ENCODE measurements around the gene ECM1. TPM values are rescaled to one million over a fixed set of nuclear protein-coding genes. Genes with fewer than 3 reads are reported as not detected.
A peak's percentile ranks its signal among the peaks of the same experiment; 100 is the strongest.

Gene ECM1
- total RNA-seq, 1 experiment from 2014 or later, result 10.3 TPM

GRCh38 chr1:150560576-150561253, 52.8 kb downstream of the ECM1 start:
- H3K79me2 ChIP-seq (ENCODE audit: low read depth), result peaks cover 57% of the 10 kb centered on the region

GRCh38 chr1:150561254-150561973, 53.5 kb downstream of the ECM1 start:
- Histone ChIP-seq H3K4me1 (replicated peaks; ENCODE audit: insufficient read depth) (peaks cover 44% of the 10 kb centered on the region), H3F3A (ENCODE audit: insufficient read depth, low read depth) (peaks cover 44% of the 10 kb centered on the region), H3K27ac (peak overlapping the region; percentile 98), H3K79me2 (ENCODE audit: low read depth) (peaks cover 64% of the 10 kb centered on the region), H3K4me2 (peak overlapping the region; percentile 100), H3K36me3 (ENCODE audit: low read depth) (no peaks in the 10 kb centered on the region), H3K9me3 (ENCODE audit: insufficient read depth, low read depth) (no peaks in the 10 kb centered on the region), H3K9me2 (ENCODE audit: insufficient read depth) (no peaks in the 10 kb centered on the region), H3K27me3 (ENCODE audit: insufficient read depth, low read depth) (no peaks in the 10 kb centered on the region), H3K4me3 (peak overlapping the region; percentile 76), H4K20me1 (ENCODE audit: insufficient read depth) (no peaks in the 10 kb centered on the region), H2AFZ (peak overlapping the region; percentile 67; the same call in 1 of the 2 replicates)
- TF ChIP-seq CTCF (conservative IDR thresholded peaks at IDR 0.05), result no peak
- TF ChIP-seq EZH2 (IDR thresholded peaks at IDR 0.05; ENCODE audit: low read depth), result no peak
- DNase-seq, result peak; percentile 94 to 97
- intact Hi-C loops (cut with micrococcal nuclease; ENCODE audit: unreplicated experiment), result loop anchor here (1.0 to 10.0 kb wide), 13 partner anchors 18 to 503 kb away; partner anchors contain the start of genes APH1A, ARNT, ENSA and GOLPH3L
- CTCF ChIA-PET, result interaction anchor here (0.5 to 3.2 kb wide), 16 partner anchors 10 to 1440 kb away, joined by 3 to 16 read pairs (median 5); partner anchors contain the start of genes ENSA, GOLPH3L, MCL1 and TARS2
- TSS peak; percentile 82 for BruUV-seq (replicated peaks)
- POLR2A ChIA-PET (ENCODE audit: unreplicated experiment), result interaction anchor here (0.5 to 1.4 kb wide), 15 partner anchors 10 to 445 kb away, joined by 3 to 42 read pairs (median 5); partner anchors contain the start of genes GOLPH3L, MCL1 and MINDY1

More at GRCh38 chr1:150560576-150561253, 52.8 kb downstream of the ECM1 start:
- Histone ChIP-seq H2AFZ (peak overlapping the region; percentile 67; the same call in 1 of the 2 replicates), H3K27ac (peak overlapping the region; percentile 98), H3K4me3 (peak overlapping the region; percentile 76), H4K20me1 (ENCODE audit: insufficient read depth) (no peaks in the 10 kb centered on the region), H3F3A (ENCODE audit: insufficient read depth, low read depth) (peaks cover 51% of the 10 kb centered on the region), H3K4me1 (replicated peaks; ENCODE audit: insufficient read depth) (peaks cover 43% of the 10 kb centered on the region), H3K9me3 (ENCODE audit: insufficient read depth, low read depth) (no peaks in the 10 kb centered on the region), H3K4me2 (peak overlapping the region; percentile 100), H3K36me3 (ENCODE audit: low read depth) (no peaks in the 10 kb centered on the region), H3K9me2 (ENCODE audit: insufficient read depth) (no peaks in the 10 kb centered on the region), H3K27me3 (ENCODE audit: insufficient read depth, low read depth) (no peaks in the 10 kb centered on the region)
- BruUV-seq (replicated peaks), result no TSS peak
- intact Hi-C loops (cut with micrococcal nuclease; ENCODE audit: unreplicated experiment), result loop anchor here (1.0 to 10.0 kb wide), 13 partner anchors 19 to 504 kb away; partner anchors contain the start of genes APH1A, ARNT, ENSA and GOLPH3L
- CTCF ChIA-PET, result interaction anchor here (0.5 to 3.2 kb wide), 17 partner anchors 10 to 477 kb away, joined by 3 to 16 read pairs (median 5); partner anchors contain the start of genes ENSA, MCL1 and TARS2
- DNase-seq, result no peak
- POLR2A ChIA-PET (ENCODE audit: unreplicated experiment), result interaction anchor here (0.5 to 1.1 kb wide), 7 partner anchors 9 to 482 kb away, joined by 3 to 13 read pairs (median 4); partner anchors contain the start of genes GOLPH3L and MINDY1
- TF ChIP-seq CTCF (conservative IDR thresholded peaks at IDR 0.05) (peak; percentile 84), EZH2 (IDR thresholded peaks at IDR 0.05; ENCODE audit: low read depth) (no peak)

GRCh38 chr1:150561974-150562445, 54.1 kb downstream of the ECM1 start:
- peak overlapping the region; percentile 76 for H3K4me3 ChIP-seq
- intact Hi-C loops (cut with micrococcal nuclease; ENCODE audit: unreplicated experiment), result loop anchor here (1.0 to 10.0 kb wide), 13 partner anchors 17 to 503 kb away; partner anchors contain the start of genes APH1A, ARNT, ENSA and GOLPH3L
- no peak overlapping the region for H2AFZ ChIP-seq
- H3K27me3 ChIP-seq (ENCODE audit: insufficient read depth, low read depth), result no peaks in the 10 kb centered on the region
- H3K36me3 ChIP-seq (ENCODE audit: low read depth), result no peaks in the 10 kb centered on the region
- peaks cover 50% of the 10 kb centered on the region for H3K4me1 ChIP-seq (replicated peaks; ENCODE audit: insufficient read depth)
- ChIA-PET POLR2A (ENCODE audit: unreplicated experiment) (interaction anchor here (0.5 to 1.4 kb wide), 15 partner anchors 10 to 412 kb away, joined by 3 to 42 read pairs (median 4); partner anchors contain the start of genes GOLPH3L and MCL1), CTCF (interaction anchor here (0.5 to 1.2 kb wide), 3 partner anchors 10 to 1440 kb away, joined by 3 to 5 read pairs (median 3); partner anchors contain the start of gene GOLPH3L)
- peak; percentile 85 to 92 for DNase-seq
- peak overlapping the region; percentile 98 for H3K27ac ChIP-seq
- H3K4me2 ChIP-seq, result peak overlapping the region; percentile 100
- peaks cover 70% of the 10 kb centered on the region for H3K79me2 ChIP-seq (ENCODE audit: low read depth)
- H3F3A ChIP-seq (ENCODE audit: insufficient read depth, low read depth), result peaks cover 43% of the 10 kb centered on the region
- H3K9me3 ChIP-seq (ENCODE audit: insufficient read depth, low read depth), result no peaks in the 10 kb centered on the region
- BruUV-seq (replicated peaks), result no TSS peak
- no peaks in the 10 kb centered on the region for H3K9me2 ChIP-seq (ENCODE audit: insufficient read depth)
- no peak for TF ChIP-seq EZH2 (IDR thresholded peaks at IDR 0.05; ENCODE audit: low read depth)
- no peaks in the 10 kb centered on the region for H4K20me1 ChIP-seq (ENCODE audit: insufficient read depth)
